GM21576 (cell line): ENCODE measurements around the gene SYPL2.
"Not testable (repeated sequence)": the region's sequence is repeated elsewhere in the genome, so short reads cannot be mapped to it uniquely, and the experiment has no call there.

Experiments
- ATAC-seq: cut with Tn5 transposase; IDR thresholded peaks from one replicate; pipeline ENCODE4 v1.9.1; 2021; ENCODE audit warnings: mild to moderate bottlenecking, moderate library complexity; ENCODE audit not compliant: unreplicated experiment

SYPL2 gene

GRCh38 chr1:109466452-109467300 is at the start of gene SYPL2:
Gene SYPL2, plus strand, starts transcription at chr1:109466546. Its CDS starts 298 bp downstream, at chr1:109466844.
- ATAC-seq, result no peak

- ATAC-seq, result no peak
Observed at GRCh38 chr1:109423498-109423897, 42.8 kb upstream of the SYPL2 start.

DNA sequence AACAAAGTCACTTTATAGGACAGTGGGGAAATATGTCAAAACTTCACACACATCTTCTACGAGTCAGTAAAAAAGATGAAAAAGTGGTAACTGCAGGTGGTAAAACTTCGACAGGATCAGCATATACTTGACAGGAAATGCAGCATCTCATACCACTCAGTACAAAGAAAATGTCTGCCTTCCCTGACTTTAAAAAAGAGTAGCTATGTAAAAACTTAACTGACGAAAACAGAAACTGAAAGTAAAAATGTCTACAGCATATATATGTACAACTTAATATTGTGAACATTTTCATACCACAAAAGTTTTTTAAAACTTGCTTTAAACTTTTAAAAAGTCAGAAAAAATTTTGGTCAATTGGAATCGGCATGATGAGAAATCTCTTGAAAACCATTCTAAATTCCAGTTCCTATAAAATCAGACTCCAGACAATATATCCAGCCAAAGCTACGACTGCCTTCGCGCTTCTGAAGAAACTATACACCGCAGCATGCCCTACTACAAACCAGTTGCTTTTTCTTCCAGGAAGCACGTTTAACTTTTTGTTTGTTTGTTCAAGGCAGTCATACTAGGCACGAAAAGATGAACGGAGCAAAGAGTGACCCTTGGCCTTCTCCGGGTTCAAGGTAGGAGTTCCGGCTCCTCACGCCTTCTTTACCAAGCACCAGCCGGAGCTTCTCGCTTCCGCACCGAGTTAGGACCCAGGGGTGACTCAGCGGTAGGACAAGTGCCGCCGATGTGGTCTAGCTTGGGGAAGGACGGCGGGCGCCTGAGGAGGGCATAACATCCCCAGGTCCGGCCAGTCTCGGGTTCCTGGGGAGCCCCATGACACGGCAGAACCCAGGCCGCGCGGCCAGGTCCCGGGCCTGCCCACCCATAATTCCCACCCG is 40.7 kb upstream of the SYPL2 start:
- ATAC-seq, result peak; percentile 21

GRCh38 chr1:109426281-109427170 is 39.8 kb upstream of the SYPL2 start, which contains the start of gene PSMA5:
Gene PSMA5, minus strand, starts transcription at chr1:109426448. Its CDS starts 118 bp downstream, at chr1:109426330.
- ATAC-seq, result peak; percentile 96

DNA sequence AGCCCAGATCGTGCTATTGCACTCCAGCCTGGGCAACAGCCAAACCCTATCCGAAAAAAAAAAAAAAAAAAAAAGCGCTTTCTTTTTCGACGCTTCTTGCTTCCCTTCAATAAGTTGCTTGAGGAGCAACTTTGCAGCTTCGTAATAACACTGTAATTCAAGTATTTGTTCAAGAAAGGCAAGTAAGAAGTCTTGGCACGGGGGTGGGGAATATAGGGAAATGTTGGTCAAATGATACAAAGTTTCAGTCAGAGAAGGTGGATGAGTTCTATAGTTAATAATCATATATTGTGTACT is 39.2 kb upstream of the SYPL2 start:
- no peak for ATAC-seq

DNA sequence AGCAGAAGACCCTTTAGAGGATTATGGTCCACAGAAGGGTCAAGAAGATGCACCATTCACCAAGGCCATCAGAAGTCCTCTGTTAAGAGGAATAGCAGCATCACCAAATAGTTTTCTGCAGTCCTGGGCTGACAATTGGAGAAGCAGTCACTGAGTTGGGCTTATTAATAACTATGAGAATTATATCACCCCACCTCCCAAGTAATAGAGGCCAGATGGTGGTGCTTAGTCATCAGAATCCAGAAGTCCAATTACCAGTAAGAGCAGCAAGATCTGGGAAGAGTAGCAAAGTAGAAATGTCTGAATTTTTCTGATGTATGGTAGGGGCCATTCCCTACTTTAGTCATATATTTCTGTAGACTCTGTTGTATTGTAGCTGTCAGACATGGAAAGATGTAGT is 34.0 kb upstream of the SYPL2 start:
- no peak for ATAC-seq

DNA sequence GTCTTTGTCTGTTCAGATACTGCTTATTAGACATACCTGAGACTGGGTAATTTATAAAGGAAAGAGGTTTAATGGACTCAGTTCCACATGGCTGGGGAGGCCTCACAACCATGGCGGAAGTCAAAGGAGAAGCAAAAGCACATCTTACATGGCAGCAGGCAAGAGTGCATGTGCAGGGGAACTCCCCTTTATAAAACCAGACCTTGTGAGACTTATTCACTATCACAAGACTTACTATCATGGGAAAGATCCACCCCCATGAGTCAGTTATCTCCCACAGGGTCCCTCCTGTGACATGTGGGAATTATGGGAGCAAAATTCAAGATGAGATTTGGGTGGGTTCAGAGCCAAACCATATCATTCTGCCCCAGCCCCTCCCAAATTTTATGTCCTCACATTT is 33.0 kb upstream of the SYPL2 start:
- ATAC-seq, result no peak

GRCh38 chr1:109434484-109434883 is 31.9 kb upstream of the SYPL2 start:
- no peak for ATAC-seq

GRCh38 chr1:109438798-109439297 is 27.5 kb upstream of the SYPL2 start:
- no peak for ATAC-seq

GRCh38 chr1:109441069-109441468 is 25.3 kb upstream of the SYPL2 start:
- no peak for ATAC-seq

GRCh38 chr1:109443476-109443875 is 22.9 kb upstream of the SYPL2 start:
- ATAC-seq, result no peak

- ATAC-seq, result no peak
Observed at GRCh38 chr1:109444346-109444745, 22.0 kb upstream of the SYPL2 start.

DNA sequence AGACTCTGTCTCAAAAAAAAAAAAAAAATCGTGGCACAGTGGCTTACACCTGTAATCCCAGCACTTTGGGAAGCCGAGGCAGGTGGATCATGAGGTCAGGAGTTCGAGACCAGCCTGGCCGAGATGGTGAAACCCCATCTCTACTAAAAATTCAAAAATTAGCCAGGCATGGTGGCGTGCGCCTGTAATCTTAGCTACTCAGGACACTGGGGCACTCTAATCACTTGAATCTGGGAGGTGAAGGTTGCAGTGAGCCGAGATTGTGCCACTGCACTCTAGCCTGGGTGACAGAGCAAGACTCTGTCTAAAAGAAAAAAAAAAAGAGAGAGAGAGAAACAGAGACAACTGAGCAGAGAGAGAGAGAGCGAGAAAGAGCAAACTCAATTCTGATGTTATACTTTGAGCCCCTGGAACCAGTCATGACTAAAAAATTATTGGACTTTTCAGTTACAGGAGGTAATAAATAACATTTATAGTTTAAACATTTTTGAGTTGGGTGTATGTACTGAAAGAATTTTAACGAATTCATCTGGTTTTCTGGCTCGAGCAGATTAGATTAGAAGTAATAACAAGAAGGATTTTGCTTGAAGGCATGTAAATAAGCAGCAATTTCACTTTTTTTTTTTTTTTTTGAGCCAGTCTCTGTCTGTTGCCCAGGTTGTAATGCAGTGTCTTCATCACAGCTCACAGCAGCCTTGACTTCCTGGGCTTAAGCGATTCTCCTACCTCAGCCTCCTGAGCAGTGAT is 20.2 kb upstream of the SYPL2 start:
- ATAC-seq, result not testable (repeated sequence)

DNA sequence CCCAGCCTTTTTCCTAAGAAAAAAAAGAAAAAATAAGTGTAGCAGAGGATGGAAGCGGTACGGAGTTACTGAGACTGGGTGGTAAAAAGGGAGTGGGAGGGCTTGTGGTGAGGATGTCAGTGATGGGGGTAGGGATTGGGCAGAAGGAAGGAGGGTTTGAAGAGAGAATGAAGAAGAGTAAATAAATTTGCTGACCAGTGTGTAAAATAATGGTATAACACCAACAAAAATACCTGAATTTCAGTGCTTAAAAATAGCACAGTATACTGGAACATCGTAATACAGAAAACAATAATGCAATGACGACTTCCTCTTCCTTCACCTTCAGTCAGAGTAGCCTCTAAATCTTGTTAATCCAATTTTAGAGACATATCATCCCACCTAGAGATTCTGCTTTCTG is 18.8 kb upstream of the SYPL2 start:
- ATAC-seq, result no peak

DNA sequence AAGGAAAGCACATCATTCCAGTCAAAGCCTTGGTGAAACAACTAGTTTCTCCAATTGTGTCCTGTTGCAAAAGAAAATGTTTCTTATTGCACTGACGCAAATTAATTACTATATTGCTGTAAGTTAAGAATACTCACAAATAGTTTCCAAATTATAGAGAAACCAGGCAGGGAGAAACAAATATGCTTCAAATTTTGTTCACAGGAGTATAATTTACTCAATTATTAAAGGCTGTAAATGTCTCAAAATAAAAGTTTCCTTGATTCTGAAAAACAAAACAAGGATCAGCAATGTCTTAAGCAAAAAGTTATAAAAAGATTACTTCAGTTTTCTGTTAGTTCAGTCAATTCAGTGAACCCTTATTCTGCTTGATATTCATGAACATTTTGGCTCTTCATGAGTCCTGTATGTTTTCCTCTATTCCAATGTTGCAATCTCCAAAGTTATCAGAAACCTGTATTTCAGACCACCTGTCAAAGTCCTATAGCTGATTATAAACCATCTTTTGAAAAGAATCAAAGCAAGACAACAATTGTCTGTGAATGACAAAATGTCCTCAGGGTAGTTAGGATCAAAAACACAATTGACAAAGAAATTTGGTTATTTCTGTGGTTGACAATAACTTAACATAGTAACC is 11.7 kb upstream of the SYPL2 start:
- ATAC-seq, result no peak

GRCh38 chr1:109457819-109458218 is 8.5 kb upstream of the SYPL2 start:
- ATAC-seq, result no peak

DNA sequence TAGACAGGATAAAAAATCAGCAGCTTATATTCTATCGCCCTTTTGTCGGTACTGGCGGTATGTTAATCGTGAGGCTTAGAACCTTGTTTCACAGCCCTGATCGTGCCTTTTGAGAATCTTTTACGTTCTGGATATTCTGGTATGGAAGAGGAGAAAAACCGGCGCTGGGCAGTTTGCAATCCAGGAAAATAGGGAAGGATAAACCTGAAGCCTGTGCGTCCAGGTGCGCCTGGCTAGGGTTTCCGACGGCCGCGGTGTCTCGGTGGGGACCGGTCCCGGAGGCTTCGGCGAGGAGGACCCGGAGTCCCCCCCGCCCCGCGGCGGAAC is 258 bp upstream of the SYPL2 start:
- no peak for ATAC-seq

- ATAC-seq, result no peak
Observed at GRCh38 chr1:109467301-109467777, 993 bp downstream of the SYPL2 start.

DNA sequence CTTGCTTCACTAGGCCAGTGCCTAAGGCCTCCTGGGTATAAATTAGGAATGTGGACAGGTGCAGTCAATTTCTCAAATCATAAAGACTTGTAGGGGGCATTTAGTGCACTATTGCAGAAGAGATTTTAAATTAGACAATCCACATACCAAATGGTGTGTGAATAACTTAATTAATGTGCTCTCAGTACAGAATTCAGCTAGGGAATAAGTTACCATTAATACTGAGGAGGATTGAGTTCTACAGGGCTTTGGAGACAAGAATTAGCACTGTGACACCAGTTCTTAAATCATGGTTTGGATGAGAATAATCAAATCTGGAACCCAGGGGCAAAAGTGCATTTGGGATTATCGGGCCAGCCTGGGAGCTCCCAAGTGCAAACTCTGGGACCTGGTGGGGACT is 1.7 kb downstream of the SYPL2 start:
- no peak for ATAC-seq

DNA sequence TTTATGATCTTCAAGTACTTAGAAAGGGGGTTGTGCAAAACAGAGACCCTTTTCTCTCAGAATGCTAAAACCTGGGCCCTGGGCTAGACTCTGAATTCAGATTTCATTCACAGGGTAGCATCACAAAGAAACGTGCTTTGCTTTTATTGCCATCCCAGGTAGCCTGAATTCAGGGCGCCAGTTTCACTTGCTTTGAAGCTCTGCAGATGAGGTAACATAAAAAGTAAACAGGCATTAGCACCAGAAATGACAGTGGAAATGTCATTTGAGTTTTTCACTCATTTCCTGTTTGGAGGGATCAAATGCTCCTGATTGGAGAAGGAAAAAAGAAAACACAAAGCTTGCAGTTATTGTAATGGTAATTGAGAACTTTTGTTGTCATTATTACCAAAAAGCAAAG is 2.6 kb downstream of the SYPL2 start:
- ATAC-seq, result no peak
